IMR-90 (cell line): ENCODE results near the gene IQUB. TPM values are rescaled to one million over a fixed set of nuclear protein-coding genes. Genes with fewer than 3 reads are reported as not detected.

Experiments
- ATAC-seq: fragments of 200-7000 bp; cut with Tn5 transposase; 2 replicates; pipeline ENCODE4 v1.9.1; 2020; ENCODE audit warnings: low read depth, mild to moderate bottlenecking, moderate library complexity
- BruUV-seq: library from RNA; stranded (reverse); fragments of 400-500 nt; replicated peaks from 2 replicates; lab custom pipeline; 2021; lab: Mats Ljungman, UMichigan
- CTCF ChIA-PET: fragments of 300-600 bp; formaldehyde crosslinking; extraction: SDS; loops from one replicate; lab custom pipeline; 2021; ENCODE audit warnings: antibody characterized with exemption; lab: Yijun Ruan, JAX
- POLR2A ChIA-PET: fragments of 300-600 bp; sonication (Branson Sonifier 250); formaldehyde crosslinking; loops from one replicate; lab custom pipeline; 2022; ENCODE audit warnings: antibody characterized with exemption; ENCODE audit not compliant: unreplicated experiment; lab: Charles Lee
- DNase-seq: peaks from one replicate; pipeline ENCODE4 v3.0.0; 2013
- H2AFZ ChIP-seq: replicated peaks from 2 replicates; pipeline ENCODE3; 2013; ENCODE audit warnings: low read length, mild to moderate bottlenecking; ENCODE audit not compliant: poor library complexity
- H2AK5ac ChIP-seq: 2 replicates; pipeline ENCODE4 v1.6.1; 2013; ENCODE audit warnings: low read depth, low read length, inconsistent platforms
- H2AK9ac ChIP-seq: replicated peaks from 2 replicates; pipeline ENCODE3; 2013; ENCODE audit warnings: mild to moderate bottlenecking, low read depth, low read length, moderate library complexity; ENCODE audit not compliant: poor library complexity
- H2BK120ac ChIP-seq: 2 replicates; pipeline ENCODE4 v1.6.1; 2013; ENCODE audit warnings: low read depth, low read length, inconsistent platforms
- H2BK15ac ChIP-seq: 3 replicates; pipeline ENCODE4 v1.6.1; 2013; ENCODE audit warnings: low read depth, low read length, inconsistent platforms
- H2BK20ac ChIP-seq: 2 replicates; pipeline ENCODE4 v1.6.1; 2013; ENCODE audit warnings: low read depth, mild to moderate bottlenecking, inconsistent platforms, low read length, moderate library complexity
- H2BK5ac ChIP-seq: 2 replicates; pipeline ENCODE4 v1.6.1; 2013; ENCODE audit warnings: mild to moderate bottlenecking, low read depth, low read length, inconsistent platforms; ENCODE audit not compliant: poor library complexity, severe bottlenecking
- H3K14ac ChIP-seq: replicated peaks from 2 replicates; pipeline ENCODE4 v1.6.1; 2013; ENCODE audit warnings: low read depth, low read length, inconsistent platforms
- H3K18ac ChIP-seq: 2 replicates; pipeline ENCODE4 v1.6.1; 2013; ENCODE audit warnings: low read depth, low read length, control low read depth
- H3K23ac ChIP-seq: 2 replicates; pipeline ENCODE4 v1.6.1; 2013; ENCODE audit warnings: low read depth, low read length, inconsistent platforms
- H3K27ac ChIP-seq: 2 replicates; pipeline ENCODE4 v1.5.1; 2013; ENCODE audit warnings: mild to moderate bottlenecking, control low read depth, low read length; ENCODE audit not compliant: insufficient read depth
- H3K27me3 ChIP-seq: 2 replicates; pipeline ENCODE4 v1.6.1; 2013; ENCODE audit warnings: low read length; ENCODE audit not compliant: control insufficient read depth, insufficient read depth
- H3K36me3 ChIP-seq: 2 replicates; pipeline ENCODE4 v1.6.1; 2013; ENCODE audit warnings: low read length, mixed read lengths; ENCODE audit not compliant: control insufficient read depth, insufficient read depth
- H3K4ac ChIP-seq: 2 replicates; pipeline ENCODE4 v1.6.1; 2013; ENCODE audit warnings: low read depth, low read length, inconsistent platforms
- H3K4me1 ChIP-seq: 2 replicates; pipeline ENCODE4 v1.6.1; 2013; ENCODE audit warnings: low read length, mixed read lengths; ENCODE audit not compliant: control insufficient read depth, insufficient read depth
- H3K4me2 ChIP-seq: 2 replicates; pipeline ENCODE4 v1.6.1; 2013; ENCODE audit warnings: low read depth, mild to moderate bottlenecking, control low read depth, low read length, moderate library complexity
- H3K4me3 ChIP-seq: 2 replicates; pipeline ENCODE4 v1.5.1; 2013; ENCODE audit warnings: low read depth, mild to moderate bottlenecking, control low read depth, low read length, moderate library complexity; ENCODE audit not compliant: insufficient read depth
- H3K56ac ChIP-seq: 2 replicates; pipeline ENCODE4 v1.6.1; 2013; ENCODE audit warnings: low read length, inconsistent platforms; ENCODE audit not compliant: insufficient read depth; ENCODE audit errors: extremely low read depth
- H3K79me1 ChIP-seq, 2 experiments: 2 replicates each; pipeline ENCODE4 v1.6.1; 2013; ENCODE audit warnings: low read length in 2 of 2, inconsistent platforms in 1 of 2, low read depth in 1 of 2
- H3K9ac ChIP-seq: 2 replicates; pipeline ENCODE4 v1.6.1; 2013; ENCODE audit warnings: low read depth, low read length, control low read depth
- H3K9me1 ChIP-seq: 2 replicates; pipeline ENCODE4 v1.6.1; 2013; ENCODE audit warnings: low read length, inconsistent platforms; ENCODE audit not compliant: insufficient read depth
- H3K9me3 ChIP-seq: 2 replicates; pipeline ENCODE4 v1.6.1; 2013; ENCODE audit warnings: low read length; ENCODE audit not compliant: control insufficient read depth, insufficient read depth
- H4K20me1 ChIP-seq: 2 replicates; pipeline ENCODE4 v1.6.1; 2013; ENCODE audit warnings: low read length, inconsistent platforms; ENCODE audit not compliant: insufficient read depth
- H4K5ac ChIP-seq: 2 replicates; pipeline ENCODE4 v1.6.1; 2013; ENCODE audit warnings: mild to moderate bottlenecking, low read depth, low read length, control low read depth
- H4K8ac ChIP-seq, 2 experiments: 2 replicates each; pipeline ENCODE4 v1.6.1; 2013; ENCODE audit warnings: low read depth in 2 of 2, low read length in 2 of 2, control low read depth in 1 of 2, inconsistent platforms in 1 of 2
- H4K91ac ChIP-seq: 2 replicates; pipeline ENCODE4 v1.6.1; 2013; ENCODE audit warnings: low read depth, low read length, inconsistent platforms; ENCODE audit not compliant: insufficient read depth
- BHLHE40 ChIP-seq: fragments of 150-350 bp; IDR thresholded peaks from 2 replicates; pipeline ENCODE4 v1.6.1; 2016; ENCODE audit warnings: mild to moderate bottlenecking, low read depth, low read length
- CEBPB ChIP-seq: IDR thresholded peaks from 2 replicates; pipeline ENCODE4 v1.6.1; 2012; ENCODE audit warnings: low read depth, low read length, improper control_type of control experiment
- CHD1 ChIP-seq: IDR thresholded peaks from 2 replicates; pipeline ENCODE4 v1.6.1; 2012; ENCODE audit warnings: low read depth, low read length, improper control_type of control experiment
- CTCF ChIP-seq: conservative IDR thresholded peaks from 2 replicates; pipeline ENCODE4 v1.5.1; 2012; ENCODE audit warnings: mild to moderate bottlenecking, low read depth, low read length, improper control_type of control experiment
- ELK1 ChIP-seq: fragments of 150-350 bp; IDR thresholded peaks from 2 replicates; pipeline ENCODE4 v1.6.1; 2016; ENCODE audit warnings: low read depth, mild to moderate bottlenecking, low read length, moderate library complexity, borderline replicate concordance
- FOS ChIP-seq: fragments of 150-350 bp; IDR thresholded peaks from 2 replicates; pipeline ENCODE4 v1.6.1; 2016; ENCODE audit warnings: low read depth, low read length
- MAFK ChIP-seq: IDR thresholded peaks from 2 replicates; pipeline ENCODE4 v1.6.1; 2012; ENCODE audit warnings: low read depth, low read length, improper control_type of control experiment
- MAZ ChIP-seq: IDR thresholded peaks from 2 replicates; pipeline ENCODE4 v1.6.1; 2012; ENCODE audit warnings: low read depth, mild to moderate bottlenecking, low read length, improper control_type of control experiment, moderate library complexity, borderline replicate concordance
- MXI1 ChIP-seq: IDR thresholded peaks from 2 replicates; pipeline ENCODE4 v1.6.1; 2012; ENCODE audit warnings: low read depth, mild to moderate bottlenecking, low read length, moderate library complexity, borderline replicate concordance
- NFE2L2 ChIP-seq: fragments of 150-350 bp; IDR thresholded peaks from 2 replicates; pipeline ENCODE4 v1.6.1; 2016; ENCODE audit warnings: low read depth, mild to moderate bottlenecking, low read length
- POLR2A ChIP-seq: IDR thresholded peaks from 2 replicates; pipeline ENCODE4 v1.6.1; 2012; ENCODE audit warnings: mild to moderate bottlenecking, low read depth, low read length
- RAD21 ChIP-seq: IDR thresholded peaks from 2 replicates; pipeline ENCODE4 v1.6.1; 2012; ENCODE audit warnings: low read length, improper control_type of control experiment
- RCOR1 ChIP-seq: IDR thresholded peaks from 2 replicates; pipeline ENCODE4 v1.6.1; 2012; ENCODE audit warnings: mild to moderate bottlenecking, low read length, improper control_type of control experiment; ENCODE audit not compliant: insufficient replicate concordance
- RFX5 ChIP-seq: IDR thresholded peaks from 2 replicates; pipeline ENCODE4 v1.8.0; 2012; ENCODE audit warnings: low read depth, mild to moderate bottlenecking, low read length, moderate library complexity
- SMC3 ChIP-seq: fragments of 150-350 bp; IDR thresholded peaks from 2 replicates; pipeline ENCODE4 v1.6.1; 2016; ENCODE audit warnings: low read depth, mild to moderate bottlenecking, antibody characterized with exemption, low read length, moderate library complexity
- USF2 ChIP-seq: fragments of 150-350 bp; IDR thresholded peaks from 2 replicates; pipeline ENCODE4 v1.6.1; 2017; ENCODE audit warnings: mild to moderate bottlenecking, antibody characterized with exemption, low read length, low read depth
- WGBS, 2 experiments: methylation state at CpG; one replicate each; pipeline versions ENCODE4 v1.1.5 to v1.1.7; 2013; ENCODE audit warnings: missing lambda C conversion rate in 2 of 2; ENCODE audit not compliant: insufficient read length in 1 of 2; ENCODE audit errors: extremely low coverage in 2 of 2; 5-methylcytosine and 5-hydroxymethylcytosine counted together
- dilution Hi-C: fragments of 300-500 bp; cut with HindIII; formaldehyde crosslinking; loops from one replicate; pipeline ENCODE4 v1.14.3; 2018; ENCODE audit warnings: low sequenced_read_pairs; ENCODE audit not compliant: unreplicated experiment
- in situ Hi-C: fragments of 300-500 bp; cut with MboI; formaldehyde crosslinking; loops from 3 replicates; pipeline ENCODE4 v1.14.3; 2019; ENCODE audit warnings: low sequenced_read_pairs, inconsistent platforms, mixed read lengths
- intact Hi-C: fragments of 100-400 bp; cut with micrococcal nuclease; formaldehyde crosslinking; loops from 2 replicates; pipeline ENCODE4 v1.10.0; 2022
- polyA plus RNA-seq, 3 experiments: library from polyadenylated mRNA; depleted of rRNA; stranded (reverse); fragments of >200 nt; gene quantifications; 2 replicates each; pipeline ENCODE4 v1.2.3, GENCODE V29; 2012; ENCODE audit warnings: low replicate concordance in 1 of 3
- total RNA-seq: library from RNA; depleted of rRNA; stranded (reverse); fragments of >200 nt; gene quantifications from 2 replicates; pipeline ENCODE4 v1.2.3, GENCODE V29; 2012

Gene IQUB
- total and polyA plus RNA-seq, 2 of the 4 experiments (the other 2 are of a cell fraction): 0.05 to 0.18 TPM

- WGBS, 2 experiments: no CpG with 5 or more reads among the region's 2 CpGs
- no peak overlapping the region for H2BK120ac ChIP-seq
- intact Hi-C loops (no loop called here), dilution Hi-C loops (no loop called here), in situ Hi-C loops (no loop called here)
- CTCF ChIA-PET: no interaction called here
- H3K9me1 ChIP-seq: no peaks in the 10 kb centered on the region
- DNase-seq: no peak
- no peak overlapping the region for H2AK5ac ChIP-seq
- H3K27ac ChIP-seq: no peak overlapping the region
- H4K20me1 ChIP-seq: no peaks in the 10 kb centered on the region
- no peak overlapping the region for H3K4me3 ChIP-seq
- H2BK15ac ChIP-seq: no peak overlapping the region
- no peak overlapping the region for H3K4me2 ChIP-seq
- no peaks in the 10 kb centered on the region for H3K27me3 ChIP-seq
- no peak overlapping the region for H3K23ac ChIP-seq
- no peak overlapping the region for H3K14ac ChIP-seq
- POLR2A ChIA-PET: no interaction called here
- H3K79me1 ChIP-seq: no peaks in the 10 kb centered on the region
- H3K9me3 ChIP-seq: no peaks in the 10 kb centered on the region
- no peak overlapping the region for H3K18ac ChIP-seq
- H4K5ac ChIP-seq: no peak overlapping the region
- no peak overlapping the region for H2AK9ac ChIP-seq
- BruUV-seq: no TSS peak
- H4K8ac ChIP-seq: no peak overlapping the region
- no peak overlapping the region for H3K4ac ChIP-seq
- H2AFZ ChIP-seq: no peak overlapping the region
- H3K4me1 ChIP-seq: no peaks in the 10 kb centered on the region
- no peak overlapping the region for H2BK20ac ChIP-seq
- no peaks in the 10 kb centered on the region for H3K36me3 ChIP-seq
- no peak overlapping the region for H2BK5ac ChIP-seq
- ATAC-seq: no peak
- no peak overlapping the region for H3K56ac ChIP-seq
- no peak overlapping the region for H4K91ac ChIP-seq
- H3K9ac ChIP-seq: no peak overlapping the region
- TF ChIP-seq SMC3 (no peak), CTCF (no peak), CHD1 (no peak), MAZ (no peak), MAFK (no peak), NFE2L2 (no peak), FOS (no peak), RCOR1 (no peak), USF2 (no peak), POLR2A (no peak), CEBPB (no peak), ELK1 (no peak), RFX5 (no peak), RAD21 (no peak), BHLHE40 (no peak), MXI1 (no peak)
Observed at GRCh38 chr7:123432601-123433000, 101.8 kb downstream of the IQUB start.
